Panc1 (cell line): ENCODE data around the gene KRTAP6-1. TPM values are rescaled to one million over a fixed set of nuclear protein-coding genes. Genes with fewer than 3 reads are reported as not detected.

Source experiments
- ATAC-seq: fragments of 200-7000 bp; cut with Tn5 transposase; 2 replicates; pipeline ENCODE4 v1.9.1; 2020; ENCODE audit warnings: mild to moderate bottlenecking, moderate library complexity
- BruUV-seq: library from RNA; stranded (reverse); fragments of 400-500 nt; replicated peaks from 2 replicates; lab custom pipeline; 2021; lab: Mats Ljungman, UMichigan
- CTCF ChIA-PET: fragments of 300-600 bp; sonication (Branson Sonifier 250); formaldehyde crosslinking; loops from one replicate; lab custom pipeline; 2022; ENCODE audit warnings: antibody characterized with exemption; lab: Charles Lee
- POLR2A ChIA-PET: fragments of 300-600 bp; sonication (Branson Sonifier 250); formaldehyde crosslinking; loops from one replicate; lab custom pipeline; 2022; ENCODE audit warnings: antibody characterized with exemption; lab: Charles Lee
- DNase-seq: peaks from one replicate; pipeline ENCODE4 v3.0.0-alpha.2; 2010; ENCODE audit warnings: low read depth, low spot score
- H3K27ac ChIP-seq: 2 replicates; pipeline ENCODE4 v1.5.1; 2011; ENCODE audit warnings: mild to moderate bottlenecking, low read length, inconsistent platforms
- H3K27me3 ChIP-seq: fragments of 200-500 bp; sonication (Bioruptor generic); 2 replicates; pipeline ENCODE4 v1.6.0; 2014; ENCODE audit warnings: low read length, inconsistent platforms; ENCODE audit not compliant: control insufficient read depth, insufficient read depth
- H3K36me3 ChIP-seq: fragments of 200-500 bp; sonication (Bioruptor generic); 2 replicates; pipeline ENCODE4 v1.5.1; 2014; ENCODE audit warnings: inconsistent platforms, mild to moderate bottlenecking, low read length, moderate library complexity; ENCODE audit not compliant: control insufficient read depth, insufficient read depth
- H3K4me1 ChIP-seq: 2 replicates; pipeline ENCODE4 v1.5.1; 2011; ENCODE audit warnings: inconsistent platforms, mild to moderate bottlenecking, low read length, moderate library complexity; ENCODE audit not compliant: control insufficient read depth, insufficient read depth
- H3K4me3 ChIP-seq, 2 experiments: 2 replicates each; pipeline ENCODE4 v1.5.1; 2011 to 2012; ENCODE audit warnings: low read depth in 2 of 2, low read length in 2 of 2, mild to moderate bottlenecking in 2 of 2, inconsistent platforms in 1 of 2, moderate library complexity in 1 of 2
- H3K9me3 ChIP-seq: fragments of 200-500 bp; sonication (Bioruptor generic); 2 replicates; pipeline ENCODE4 v1.5.1; 2014; ENCODE audit warnings: low read depth, mild to moderate bottlenecking, inconsistent platforms, low read length, moderate library complexity; ENCODE audit not compliant: control insufficient read depth, insufficient read depth
- CTCF ChIP-seq: fragments of 450-650 bp; IDR thresholded peaks from 2 replicates; pipeline ENCODE4 v1.5.1; 2017; ENCODE audit warnings: mild to moderate bottlenecking
- POLR2AphosphoS5 ChIP-seq: IDR thresholded peaks from 2 replicates; pipeline ENCODE4 v1.6.1; 2012; ENCODE audit warnings: mild to moderate bottlenecking, low read depth, low read length, moderate library complexity
- REST ChIP-seq, 2 experiments: IDR thresholded peaks; 2 replicates each; pipeline ENCODE4 v1.6.1; 2011 to 2012; ENCODE audit warnings: low read depth in 2 of 2, control low read depth in 1 of 2, low read length in 1 of 2, mild to moderate bottlenecking in 1 of 2, moderate library complexity in 1 of 2; ENCODE audit not compliant: insufficient read depth in 1 of 2
- SIN3A ChIP-seq: IDR thresholded peaks from 2 replicates; pipeline ENCODE4 v1.6.1; 2012; ENCODE audit warnings: low read depth, mild to moderate bottlenecking, low read length, moderate library complexity, borderline replicate concordance; ENCODE audit not compliant: insufficient read depth
- TCF7L2 ChIP-seq: IDR thresholded peaks from 2 replicates; pipeline ENCODE4 v1.6.1; 2011; ENCODE audit warnings: mild to moderate bottlenecking, low read depth, low read length, inconsistent platforms
- in situ Hi-C: cut with HindIII; loops from 2 replicates; pipeline ENCODE4 v1.10.0; 2016; ENCODE audit warnings: low sequenced_read_pairs, low pct_unique_long_range_greater_than_20kb
- intact Hi-C: fragments of 100-400 bp; cut with micrococcal nuclease; formaldehyde crosslinking; loops from one replicate; pipeline ENCODE4 v1.10.0; 2022; ENCODE audit not compliant: unreplicated experiment
- total RNA-seq: library from RNA; stranded (reverse); gene quantifications from one replicate; pipeline ENCODE4 v1.2.1, GENCODE V29; 2021; ENCODE audit not compliant: unreplicated experiment

The KRTAP6-1 gene
- total RNA-seq, 1 experiment from 2014 or later, result not detected

- H3K4me3 ChIP-seq, result no peak within 1 kb of the TSS
- H3K4me1 ChIP-seq, result no peaks in the 10 kb centered on the region
- no peaks in the 10 kb centered on the region for H3K9me3 ChIP-seq
- no peaks in the 10 kb centered on the region for H3K27me3 ChIP-seq
- in situ Hi-C loops, result no loop called here
- no peak within 1 kb of the TSS for H3K27ac ChIP-seq
- POLR2A ChIA-PET, result no interaction called here
- CTCF ChIA-PET, result no interaction called here
- H3K36me3 ChIP-seq, result no peaks in the 10 kb centered on the region
- BruUV-seq, result no TSS peak
- intact Hi-C loops, result no loop called here
- TF ChIP-seq SIN3A (no peak), CTCF (no peak), TCF7L2 (no peak), POLR2AphosphoS5 (no peak), REST (IDR thresholded peaks at IDR 0.05; ENCODE audit: insufficient read depth in 1 of 2, low read depth in 2 of 2, low read length in 1 of 2) (no peak)
- DNase-seq, result no peak
- no peak for ATAC-seq
Measured at GRCh38 chr21:30590297-30590696, 23.4 kb downstream of the KRTAP6-1 start, which contains the start of gene KRTAP22-2. KRTAP22-2 (minus strand) TSS chr21:30590397.

- BruUV-seq, result no TSS peak
- no peak overlapping the region for H3K27ac ChIP-seq
- DNase-seq (no peak), ATAC-seq (no peak)
- intact Hi-C loops (no loop called here), in situ Hi-C loops (no loop called here)
- ChIA-PET CTCF (no interaction called here), POLR2A (no interaction called here)
- no peaks in the 10 kb centered on the region for H3K4me1 ChIP-seq
- H3K9me3 ChIP-seq, result no peaks in the 10 kb centered on the region
- H3K36me3 ChIP-seq, result no peaks in the 10 kb centered on the region
- no peak overlapping the region for H3K4me3 ChIP-seq
- TF ChIP-seq TCF7L2, result no peak
- no peak for TF ChIP-seq SIN3A
- H3K27me3 ChIP-seq, result no peaks in the 10 kb centered on the region
Measured at GRCh38 chr21:30582870-30583269, 30.9 kb downstream of the KRTAP6-1 start.

GRCh38 chr21:30580132-30580531 is 33.6 kb downstream of the KRTAP6-1 start:
- Histone ChIP-seq H3K36me3 (no peaks in the 10 kb centered on the region), H3K9me3 (no peaks in the 10 kb centered on the region), H3K4me3 (no peak overlapping the region), H3K4me1 (no peaks in the 10 kb centered on the region), H3K27me3 (no peaks in the 10 kb centered on the region), H3K27ac (no peak overlapping the region)
- TF ChIP-seq SIN3A, result no peak
- TF ChIP-seq CTCF, result no peak
- no peak for TF ChIP-seq TCF7L2
- TF ChIP-seq REST (IDR thresholded peaks at IDR 0.05; ENCODE audit: insufficient read depth in 1 of 2, low read depth in 2 of 2, low read length in 1 of 2), result no peak
- no peak for TF ChIP-seq POLR2AphosphoS5
- DNase-seq (no peak), ATAC-seq (no peak)
- BruUV-seq, result no TSS peak
- CTCF ChIA-PET, result no interaction called here
- in situ Hi-C loops (no loop called here), intact Hi-C loops (no loop called here)
- POLR2A ChIA-PET, result no interaction called here
